PC-9 (cell line): ENCODE results near the gene PCNP. TPM values are rescaled to one million over a fixed set of nuclear protein-coding genes. Genes with fewer than 3 reads are reported as not detected.

ENCODE experiments used
- BruUV-seq: library from RNA; stranded (reverse); fragments of 400-500 nt; replicated peaks from 2 replicates; lab custom pipeline; 2021; lab: Mats Ljungman, UMichigan
- CTCF ChIA-PET: fragments of 300-600 bp; sonication (Branson Sonifier 250); formaldehyde crosslinking; loops from one replicate; lab custom pipeline; 2022; ENCODE audit warnings: antibody characterized with exemption; lab: Charles Lee
- POLR2A ChIA-PET: fragments of 300-600 bp; sonication (Branson Sonifier 250); formaldehyde crosslinking; loops from one replicate; lab custom pipeline; 2022; ENCODE audit warnings: antibody characterized with exemption; ENCODE audit not compliant: unreplicated experiment; lab: Charles Lee
- DNase-seq, 2 experiments: peaks; one replicate each; pipeline versions ENCODE4 v3.0.0 to v3.0.0-alpha.2; 2015 to 2022; ENCODE audit warnings: mixed read lengths in 1 of 2
- H2AFZ ChIP-seq: fragments of 200-600 bp; sonication (generic); 2 replicates; pipeline ENCODE4 v1.8.1; 2017; ENCODE audit warnings: antibody characterized with exemption
- H3F3A ChIP-seq: fragments of 200-600 bp; sonication (generic); 2 replicates; pipeline ENCODE4 v1.8.1; 2017; ENCODE audit warnings: antibody characterized with exemption, mild to moderate bottlenecking, low read depth; ENCODE audit not compliant: insufficient read depth
- H3K27ac ChIP-seq: fragments of 200-600 bp; sonication (generic); 2 replicates; pipeline ENCODE4 v1.6.1; 2016; ENCODE audit warnings: mixed run types
- H3K27me3 ChIP-seq: fragments of 200-600 bp; sonication (generic); 2 replicates; pipeline ENCODE4 v1.6.1; 2016; ENCODE audit warnings: low read depth, mixed run types; ENCODE audit not compliant: insufficient read depth
- H3K36me3 ChIP-seq: fragments of 200-600 bp; sonication (generic); 2 replicates; pipeline ENCODE4 v1.6.1; 2016; ENCODE audit warnings: low read depth, mixed run types
- H3K4me1 ChIP-seq: fragments of 200-600 bp; sonication (generic); replicated peaks from 2 replicates; pipeline ENCODE4 v1.6.1; 2016; ENCODE audit warnings: mixed run types; ENCODE audit not compliant: insufficient read depth
- H3K4me2 ChIP-seq: fragments of 200-600 bp; sonication (generic); 2 replicates; pipeline ENCODE4 v1.6.1; 2017; ENCODE audit warnings: mixed run types
- H3K4me3 ChIP-seq: fragments of 200-600 bp; sonication (generic); 2 replicates; pipeline ENCODE4 v1.6.1; 2016; ENCODE audit warnings: mixed run types
- H3K79me2 ChIP-seq: fragments of 200-600 bp; sonication (generic); 2 replicates; pipeline ENCODE4 v1.6.1; 2017; ENCODE audit warnings: low read depth, mixed run types
- H3K9me2 ChIP-seq: fragments of 200-600 bp; sonication (generic); 2 replicates; pipeline ENCODE4 v1.8.1; 2017; ENCODE audit warnings: mild to moderate bottlenecking; ENCODE audit not compliant: insufficient read depth
- H3K9me3 ChIP-seq: fragments of 200-600 bp; sonication (generic); 2 replicates; pipeline ENCODE4 v1.8.1; 2016; ENCODE audit warnings: low read depth; ENCODE audit not compliant: insufficient read depth
- H4K20me1 ChIP-seq: fragments of 200-600 bp; sonication (generic); 2 replicates; pipeline ENCODE4 v1.8.1; 2017; ENCODE audit not compliant: insufficient read depth
- CTCF ChIP-seq: fragments of 200-600 bp; sonication (generic); conservative IDR thresholded peaks from 2 replicates; pipeline ENCODE4 v1.6.1; 2017; ENCODE audit warnings: mixed run types, antibody characterized with exemption, mild to moderate bottlenecking, moderate library complexity
- EZH2 ChIP-seq: fragments of 200-600 bp; sonication (generic); IDR thresholded peaks from 2 replicates; pipeline ENCODE4 v1.8.0; 2017; ENCODE audit warnings: antibody characterized with exemption, low read depth
- intact Hi-C: fragments of 100-400 bp; cut with micrococcal nuclease; formaldehyde crosslinking; loops from one replicate; pipeline ENCODE4 v1.10.0; 2022; ENCODE audit not compliant: unreplicated experiment
- total RNA-seq: library from RNA; stranded (reverse); gene quantifications from 2 replicates; pipeline ENCODE4 v1.2.3, GENCODE V29; 2021

The PCNP gene
- total RNA-seq, 1 experiment from 2014 or later, result 223 TPM

- Histone ChIP-seq H3K27ac (no peak overlapping the region), H3K27me3 (no peaks in the 10 kb centered on the region), H3K9me3 (no peaks in the 10 kb centered on the region), H3K4me1 (no peaks in the 10 kb centered on the region), H2AFZ (peak overlapping the region; percentile 15; the same call in 1 of the 2 replicates), H4K20me1 (no peaks in the 10 kb centered on the region), H3K36me3 (no peaks in the 10 kb centered on the region), H3K9me2 (no peaks in the 10 kb centered on the region), H3F3A (no peaks in the 10 kb centered on the region), H3K4me2 (no peak overlapping the region), H3K79me2 (no peaks in the 10 kb centered on the region), H3K4me3 (no peak overlapping the region)
- BruUV-seq, result no TSS peak
- ChIA-PET CTCF (interaction anchor here (0.6 kb wide), 1 partner anchor 391 kb away, joined by 3 read pairs; no protein-coding TSS in a partner anchor), POLR2A (no interaction called here)
- intact Hi-C loops, result no loop called here
- no peak for DNase-seq
- no peak for TF ChIP-seq CTCF
- TF ChIP-seq EZH2, result no peak
Observed at GRCh38 chr3:101632586-101632985, 58.6 kb downstream of the PCNP start.

GRCh38 chr3:101633186-101633585, 59.2 kb downstream of the PCNP start:
- Histone ChIP-seq H3K27ac (no peak overlapping the region), H3K36me3 (no peaks in the 10 kb centered on the region), H3K4me2 (no peak overlapping the region), H3K9me3 (no peaks in the 10 kb centered on the region), H3K4me1 (no peaks in the 10 kb centered on the region), H3K9me2 (no peaks in the 10 kb centered on the region), H3K79me2 (no peaks in the 10 kb centered on the region), H4K20me1 (no peaks in the 10 kb centered on the region), H3F3A (no peaks in the 10 kb centered on the region), H3K4me3 (no peak overlapping the region), H2AFZ (peak overlapping the region; percentile 15; the same call in 1 of the 2 replicates), H3K27me3 (no peaks in the 10 kb centered on the region)
- TF ChIP-seq EZH2 (no peak), CTCF (no peak)
- intact Hi-C loops, result no loop called here
- ChIA-PET POLR2A (no interaction called here), CTCF (no interaction called here)
- no TSS peak for BruUV-seq
- DNase-seq, result no peak

GRCh38 chr3:101634591-101635196, 60.7 kb downstream of the PCNP start:
- BruUV-seq, result no TSS peak

More at GRCh38 chr3:101634591-101635196, 60.7 kb downstream of the PCNP start:
- intact Hi-C loops, result no loop called here
- H3F3A ChIP-seq, result no peaks in the 10 kb centered on the region
- H3K4me1 ChIP-seq, result no peaks in the 10 kb centered on the region
- TF ChIP-seq EZH2 (no peak), CTCF (no peak)
- H3K27ac ChIP-seq, result no peak overlapping the region
- no peaks in the 10 kb centered on the region for H3K9me2 ChIP-seq
- no peaks in the 10 kb centered on the region for H3K9me3 ChIP-seq
- POLR2A ChIA-PET, result no interaction called here
- CTCF ChIA-PET, result interaction anchor here (0.6 kb wide), 1 partner anchor 11 kb away, joined by 4 read pairs; no protein-coding TSS in a partner anchor
- DNase-seq, result no peak
- no peaks in the 10 kb centered on the region for H3K79me2 ChIP-seq
- no peak overlapping the region for H3K4me3 ChIP-seq
- H3K4me2 ChIP-seq, result no peak overlapping the region
- no peaks in the 10 kb centered on the region for H4K20me1 ChIP-seq
- no peak overlapping the region for H2AFZ ChIP-seq
- H3K36me3 ChIP-seq, result no peaks in the 10 kb centered on the region
- H3K27me3 ChIP-seq, result no peaks in the 10 kb centered on the region
